ENCODE data around the gene MID1.
A peak's percentile ranks its signal among the peaks of the same experiment; 100 is the strongest.

The MID1 gene

DNA sequence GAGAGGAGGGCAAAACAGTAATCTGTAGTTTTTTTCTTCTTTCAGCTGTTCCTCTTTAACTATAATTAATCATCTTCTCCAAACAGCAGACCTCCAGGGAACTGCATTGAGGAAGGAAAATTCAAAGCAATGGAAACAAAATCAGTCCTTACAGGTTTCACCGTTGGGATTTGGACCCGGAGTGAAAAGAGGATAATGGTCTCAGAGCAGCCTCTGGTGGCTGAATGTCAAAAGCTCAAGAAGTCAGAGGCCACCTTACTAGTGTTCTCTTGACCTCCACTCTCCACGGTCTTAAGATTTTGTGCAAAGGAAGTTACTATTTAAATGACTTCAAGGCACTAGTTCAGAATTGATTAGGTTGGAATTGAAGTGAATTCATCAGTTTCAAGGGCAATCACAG, 16.0 kb upstream of the MID1 start:
- no peak for DNase-seq (ENCODE audit: low read depth, low spot score)
- Histone ChIP-seq H3K4me1 (ENCODE audit: control insufficient read depth, insufficient read depth, low read length) (no peaks in the 10 kb centered on the region), H3K36me3 (ENCODE audit: control insufficient read depth, insufficient read depth, low read length) (no peaks in the 10 kb centered on the region)

GRCh38 chrX:10634392-10635161, 14.2 kb upstream of the MID1 start:
- H3K27me3 ChIP-seq (ENCODE audit: control insufficient read depth, insufficient read depth, low read length) = no peaks in the 10 kb centered on the region
- no peak overlapping the region for H3K27ac ChIP-seq (ENCODE audit: low read length)
- H3K9me3 ChIP-seq (ENCODE audit: control insufficient read depth, insufficient read depth, low read length) = no peaks in the 10 kb centered on the region
- no peak for DNase-seq (ENCODE audit: low read depth, low spot score)
- no peak overlapping the region for H3K4me3 ChIP-seq (ENCODE audit: low read length)
- WGBS (ENCODE audit: insufficient coverage, insufficient read length) = no CpG with 5 or more reads among the region's 15 CpGs
- H3K36me3 ChIP-seq (ENCODE audit: control insufficient read depth, insufficient read depth, low read length) = no peaks in the 10 kb centered on the region
- no peaks in the 10 kb centered on the region for H3K4me1 ChIP-seq (ENCODE audit: control insufficient read depth, insufficient read depth, low read length)

More for the DNA sequence above, 16.0 kb upstream of the MID1 start:
- H3K4me3 ChIP-seq (ENCODE audit: low read length) = no peak overlapping the region
- WGBS (ENCODE audit: insufficient coverage, insufficient read length) = no CpG with 5 or more reads among the region's 3 CpGs
- H3K27ac ChIP-seq (ENCODE audit: low read length) = no peak overlapping the region
- no peaks in the 10 kb centered on the region for H3K27me3 ChIP-seq (ENCODE audit: control insufficient read depth, insufficient read depth, low read length)
- H3K9me3 ChIP-seq (ENCODE audit: control insufficient read depth, insufficient read depth, low read length) = no peaks in the 10 kb centered on the region

DNA sequence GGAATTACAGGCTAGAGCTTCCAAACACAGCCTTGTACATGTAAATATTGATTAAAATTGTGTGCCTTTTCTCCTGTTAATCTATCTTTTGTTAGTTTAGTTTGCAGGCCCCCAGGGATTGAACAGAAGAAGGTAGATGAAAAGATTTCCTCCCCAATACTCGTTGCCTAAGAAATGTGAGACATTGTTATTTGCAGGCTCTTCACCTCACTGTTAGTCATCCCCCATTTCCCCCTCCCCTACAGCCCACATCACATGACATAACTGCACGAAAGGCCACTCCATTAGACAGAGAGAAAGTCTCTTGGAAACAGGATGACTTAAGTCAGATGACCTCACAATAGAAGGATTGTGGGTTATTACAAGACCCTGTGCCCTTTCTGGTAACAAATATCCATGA, 13.3 kb upstream of the MID1 start:
- DNase-seq (ENCODE audit: low read depth, low spot score) = no peak
- no peak overlapping the region for H3K4me3 ChIP-seq (ENCODE audit: low read length)
- H3K27ac ChIP-seq (ENCODE audit: low read length) = no peak overlapping the region
- no peaks in the 10 kb centered on the region for H3K4me1 ChIP-seq (ENCODE audit: control insufficient read depth, insufficient read depth, low read length)
- no peaks in the 10 kb centered on the region for H3K27me3 ChIP-seq (ENCODE audit: control insufficient read depth, insufficient read depth, low read length)
- WGBS (ENCODE audit: insufficient coverage, insufficient read length) = no CpG with 5 or more reads among the region's 2 CpGs
- H3K36me3 ChIP-seq (ENCODE audit: control insufficient read depth, insufficient read depth, low read length) = no peaks in the 10 kb centered on the region
- no peaks in the 10 kb centered on the region for H3K9me3 ChIP-seq (ENCODE audit: control insufficient read depth, insufficient read depth, low read length)

DNA sequence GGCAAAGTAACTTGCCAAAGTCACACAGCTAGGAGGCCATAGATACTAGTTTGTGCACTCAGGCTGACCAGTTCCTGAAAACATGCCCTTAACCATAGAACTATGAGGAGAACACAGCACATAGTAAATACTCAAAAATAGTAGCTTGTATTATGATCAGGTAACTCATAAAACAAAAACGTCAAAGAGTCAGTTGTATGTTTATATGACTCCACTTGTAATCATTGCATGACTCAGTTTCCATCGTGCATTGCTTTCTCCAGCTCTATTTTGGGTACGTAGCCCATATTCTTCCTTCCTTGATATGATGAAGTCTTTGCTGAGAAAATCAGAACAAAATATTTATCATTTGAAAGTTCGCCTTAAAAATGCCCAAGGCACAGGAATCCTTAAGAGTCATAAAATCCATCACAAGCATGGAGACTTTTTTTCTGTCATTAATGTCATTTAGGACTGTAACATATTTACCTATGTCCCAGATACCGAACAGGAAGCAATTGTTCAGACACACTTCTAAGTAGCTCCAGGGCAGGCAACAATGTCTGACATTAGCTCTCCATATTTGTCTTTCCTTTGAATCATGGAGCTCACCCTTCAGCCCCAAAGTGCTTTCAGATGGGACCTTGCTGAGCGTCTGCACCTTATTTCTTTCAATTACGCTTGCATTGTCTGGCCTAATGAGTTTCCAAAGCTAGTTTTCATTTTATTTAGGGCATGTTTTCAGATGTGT, 11.2 kb upstream of the MID1 start:
- Histone ChIP-seq H3K4me3 (ENCODE audit: low read length) (no peak overlapping the region), H3K27me3 (ENCODE audit: control insufficient read depth, insufficient read depth, low read length) (no peaks in the 10 kb centered on the region), H3K36me3 (ENCODE audit: control insufficient read depth, insufficient read depth, low read length) (no peaks in the 10 kb centered on the region), H3K4me1 (ENCODE audit: control insufficient read depth, insufficient read depth, low read length) (no peaks in the 10 kb centered on the region), H3K9me3 (ENCODE audit: control insufficient read depth, insufficient read depth, low read length) (no peaks in the 10 kb centered on the region), H3K27ac (ENCODE audit: low read length) (no peak overlapping the region)
- no CpG with 5 or more reads among the region's 7 CpGs for WGBS (ENCODE audit: insufficient coverage, insufficient read length)
- no peak for DNase-seq (ENCODE audit: low read depth, low spot score)

GRCh38 chrX:10630320-10630719, 9.9 kb upstream of the MID1 start:
- H3K9me3 ChIP-seq (ENCODE audit: control insufficient read depth, insufficient read depth, low read length) = no peaks in the 10 kb centered on the region
- no peak overlapping the region for H3K27ac ChIP-seq (ENCODE audit: low read length)
- DNase-seq (ENCODE audit: low read depth, low spot score) = no peak
- H3K27me3 ChIP-seq (ENCODE audit: control insufficient read depth, insufficient read depth, low read length) = no peaks in the 10 kb centered on the region
- H3K4me1 ChIP-seq (ENCODE audit: control insufficient read depth, insufficient read depth, low read length) = no peaks in the 10 kb centered on the region
- no peaks in the 10 kb centered on the region for H3K36me3 ChIP-seq (ENCODE audit: control insufficient read depth, insufficient read depth, low read length)
- no peak overlapping the region for H3K4me3 ChIP-seq (ENCODE audit: low read length)
- no CpG with 5 or more reads among the region's 4 CpGs for WGBS (ENCODE audit: insufficient coverage, insufficient read length)

DNA sequence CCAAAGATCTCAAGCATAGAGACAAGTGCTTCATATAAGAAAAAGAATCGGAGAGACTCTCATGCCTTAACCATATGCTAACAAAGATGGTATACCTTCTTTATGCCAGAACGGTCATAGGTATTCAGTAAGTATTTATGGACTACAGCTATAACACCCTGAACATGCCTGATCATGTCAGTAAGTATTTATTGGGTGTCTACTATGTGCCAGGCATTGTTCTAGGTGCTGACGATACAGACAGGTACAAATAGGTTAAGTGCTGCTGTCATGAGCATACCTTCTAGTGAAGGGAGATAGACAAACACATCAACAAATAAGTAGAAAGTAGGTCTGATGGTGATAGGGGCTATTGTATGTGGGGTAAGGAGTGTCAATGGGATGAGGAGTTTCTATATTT, 9.5 kb upstream of the MID1 start:
- H3K4me3 ChIP-seq (ENCODE audit: low read length) = no peak overlapping the region
- no peaks in the 10 kb centered on the region for H3K4me1 ChIP-seq (ENCODE audit: control insufficient read depth, insufficient read depth, low read length)
- WGBS (ENCODE audit: insufficient coverage, insufficient read length) = no CpG with 5 or more reads among the region's 3 CpGs
- H3K9me3 ChIP-seq (ENCODE audit: control insufficient read depth, insufficient read depth, low read length) = no peaks in the 10 kb centered on the region
- DNase-seq (ENCODE audit: low read depth, low spot score) = no peak
- H3K36me3 ChIP-seq (ENCODE audit: control insufficient read depth, insufficient read depth, low read length) = no peaks in the 10 kb centered on the region
- no peaks in the 10 kb centered on the region for H3K27me3 ChIP-seq (ENCODE audit: control insufficient read depth, insufficient read depth, low read length)
- H3K27ac ChIP-seq (ENCODE audit: low read length) = no peak overlapping the region

- no peaks in the 10 kb centered on the region for H3K36me3 ChIP-seq (ENCODE audit: control insufficient read depth, insufficient read depth, low read length)
- no peak for DNase-seq (ENCODE audit: low read depth, low spot score)
- H3K4me1 ChIP-seq (ENCODE audit: control insufficient read depth, insufficient read depth, low read length) = no peaks in the 10 kb centered on the region
- no peaks in the 10 kb centered on the region for H3K9me3 ChIP-seq (ENCODE audit: control insufficient read depth, insufficient read depth, low read length)
- no peak overlapping the region for H3K4me3 ChIP-seq (ENCODE audit: low read length)
- no peak overlapping the region for H3K27ac ChIP-seq (ENCODE audit: low read length)
- H3K27me3 ChIP-seq (ENCODE audit: control insufficient read depth, insufficient read depth, low read length) = no peaks in the 10 kb centered on the region
- WGBS (ENCODE audit: insufficient coverage, insufficient read length) = no CpG with 5 or more reads among the region's 3 CpGs
Measured at GRCh38 chrX:10628906-10629305, 8.5 kb upstream of the MID1 start.

DNA sequence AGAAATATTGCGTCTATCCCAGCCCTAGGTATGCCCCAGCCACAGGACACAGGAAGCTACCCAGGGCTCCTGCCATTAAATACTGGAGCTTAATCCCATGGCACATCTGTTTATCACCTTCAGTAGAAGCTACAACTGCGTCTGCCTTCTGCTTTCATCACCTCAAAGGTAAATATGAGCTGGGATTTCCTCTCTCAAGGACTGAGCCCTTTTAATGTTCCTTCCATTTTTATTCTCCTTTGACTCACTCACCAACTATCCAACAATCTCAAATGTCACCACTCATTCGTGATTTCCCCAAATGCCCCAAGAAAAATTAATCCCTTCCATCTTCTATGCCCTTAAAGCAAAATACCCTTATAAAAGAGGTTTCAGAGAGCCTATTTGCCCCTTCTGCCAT, 1.8 kb upstream of the MID1 start:
- Histone ChIP-seq H3K27me3 (ENCODE audit: control insufficient read depth, insufficient read depth, low read length) (no peaks in the 10 kb centered on the region), H3K4me3 (ENCODE audit: low read length) (no peak overlapping the region), H3K36me3 (ENCODE audit: control insufficient read depth, insufficient read depth, low read length) (no peaks in the 10 kb centered on the region), H3K27ac (ENCODE audit: low read length) (no peak overlapping the region), H3K4me1 (ENCODE audit: control insufficient read depth, insufficient read depth, low read length) (no peaks in the 10 kb centered on the region), H3K9me3 (ENCODE audit: control insufficient read depth, insufficient read depth, low read length) (no peaks in the 10 kb centered on the region)
- WGBS (ENCODE audit: insufficient coverage, insufficient read length) = 100% methylated on average over 1 of the region's 3 CpGs
- no peak for DNase-seq (ENCODE audit: low read depth, low spot score)

DNA sequence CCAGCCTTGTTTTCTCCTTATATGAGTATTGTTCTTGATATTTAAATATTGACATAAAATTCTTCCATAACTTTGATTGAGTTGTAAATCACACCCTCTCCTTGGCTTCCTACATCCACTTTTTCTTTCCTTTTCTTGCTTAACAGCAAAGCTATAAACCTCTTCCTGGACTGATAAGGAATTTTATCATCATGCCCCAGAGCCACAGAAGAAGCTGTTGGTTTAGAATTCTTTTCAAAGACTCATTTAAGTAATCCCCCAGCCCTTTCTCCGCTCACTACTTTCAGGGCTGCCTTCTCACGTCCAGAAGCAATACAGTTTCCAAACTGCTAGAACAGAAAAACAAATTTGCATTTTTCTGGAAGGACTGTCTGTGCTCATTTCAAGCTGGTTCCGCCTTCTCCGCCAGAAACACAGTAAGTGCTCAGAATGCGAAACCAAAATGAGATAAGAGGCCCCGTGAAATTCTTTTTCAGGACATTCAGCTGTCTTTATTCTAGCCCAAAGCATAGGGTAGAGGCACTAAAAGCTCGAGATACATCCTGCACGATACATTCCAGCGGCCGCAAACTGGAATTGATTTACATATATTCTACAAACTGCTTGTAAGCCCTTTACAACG, 849 bp downstream of the MID1 start:
- no peaks in the 10 kb centered on the region for H3K9me3 ChIP-seq (ENCODE audit: control insufficient read depth, insufficient read depth, low read length)
- peak overlapping the region; percentile 74; the same call in 1 of the 2 replicates for H3K4me3 ChIP-seq (ENCODE audit: low read length)
- no peak overlapping the region for H3K27ac ChIP-seq (ENCODE audit: low read length)
- no peak for DNase-seq (ENCODE audit: low read depth, low spot score)
- H3K36me3 ChIP-seq (ENCODE audit: control insufficient read depth, insufficient read depth, low read length) = no peaks in the 10 kb centered on the region
- no peaks in the 10 kb centered on the region; the same call in 1 of the 2 replicates for H3K4me1 ChIP-seq (ENCODE audit: control insufficient read depth, insufficient read depth, low read length)
- no peaks in the 10 kb centered on the region for H3K27me3 ChIP-seq (ENCODE audit: control insufficient read depth, insufficient read depth, low read length)
- no CpG with 5 or more reads among the region's 11 CpGs for WGBS (ENCODE audit: insufficient coverage, insufficient read length)

- no peaks in the 10 kb centered on the region for H3K36me3 ChIP-seq (ENCODE audit: control insufficient read depth, insufficient read depth, low read length)
- H3K27me3 ChIP-seq (ENCODE audit: control insufficient read depth, insufficient read depth, low read length) = no peaks in the 10 kb centered on the region
- WGBS (ENCODE audit: insufficient coverage, insufficient read length) = no CpG with 5 or more reads among the region's 13 CpGs
- no peak overlapping the region for H3K27ac ChIP-seq (ENCODE audit: low read length)
- H3K4me1 ChIP-seq (ENCODE audit: control insufficient read depth, insufficient read depth, low read length) = no peaks in the 10 kb centered on the region; the same call in 1 of the 2 replicates
- DNase-seq (ENCODE audit: low read depth, low spot score) = no peak
- no peaks in the 10 kb centered on the region for H3K9me3 ChIP-seq (ENCODE audit: control insufficient read depth, insufficient read depth, low read length)
- H3K4me3 ChIP-seq (ENCODE audit: low read length) = peak overlapping the region; percentile 74; the same call in 1 of the 2 replicates
Measured at GRCh38 chrX:10618961-10619360, 1.4 kb downstream of the MID1 start.

Measured in iPS DF 6.9 (cell line).